ENCODE measurements around the gene SPAG6.

DNA sequence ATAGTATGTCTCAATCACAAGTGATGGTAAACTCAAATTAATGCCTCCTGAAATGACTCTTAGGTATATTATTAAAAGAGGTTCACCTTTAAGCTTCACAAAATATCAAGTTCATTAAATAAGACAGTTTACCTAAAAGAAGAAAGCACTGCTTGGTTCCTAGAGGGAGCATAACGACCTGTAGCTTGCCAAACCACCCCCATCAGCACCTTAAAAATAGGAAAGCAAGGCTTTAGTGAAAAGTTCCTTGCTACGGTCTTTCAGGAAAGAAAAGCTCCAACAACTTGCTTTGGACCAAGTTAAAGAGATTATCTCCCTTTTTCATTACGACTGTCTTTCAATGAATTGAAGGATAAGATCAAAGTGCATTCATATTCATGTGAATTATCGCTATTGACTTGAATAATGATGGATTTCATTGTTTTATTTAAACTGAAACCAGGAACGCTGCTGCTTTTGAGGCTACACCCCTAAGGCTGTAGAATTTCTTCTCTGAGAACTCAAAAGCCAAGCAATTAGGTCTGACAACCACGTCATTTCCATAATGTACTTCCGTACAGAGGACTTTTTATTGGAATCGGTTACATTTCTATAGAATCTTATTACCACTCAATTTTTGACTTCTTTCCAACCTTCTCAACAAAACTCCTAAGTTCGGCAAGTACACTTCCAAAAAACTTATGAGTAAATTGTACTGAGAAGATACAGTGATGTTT, 7.0 kb upstream of the SPAG6 start:
- no peak for TF ChIP-seq POLR2A (IDR thresholded peaks at IDR 0.05; ENCODE audit: low read depth)
- TF ChIP-seq, protein P1, sequence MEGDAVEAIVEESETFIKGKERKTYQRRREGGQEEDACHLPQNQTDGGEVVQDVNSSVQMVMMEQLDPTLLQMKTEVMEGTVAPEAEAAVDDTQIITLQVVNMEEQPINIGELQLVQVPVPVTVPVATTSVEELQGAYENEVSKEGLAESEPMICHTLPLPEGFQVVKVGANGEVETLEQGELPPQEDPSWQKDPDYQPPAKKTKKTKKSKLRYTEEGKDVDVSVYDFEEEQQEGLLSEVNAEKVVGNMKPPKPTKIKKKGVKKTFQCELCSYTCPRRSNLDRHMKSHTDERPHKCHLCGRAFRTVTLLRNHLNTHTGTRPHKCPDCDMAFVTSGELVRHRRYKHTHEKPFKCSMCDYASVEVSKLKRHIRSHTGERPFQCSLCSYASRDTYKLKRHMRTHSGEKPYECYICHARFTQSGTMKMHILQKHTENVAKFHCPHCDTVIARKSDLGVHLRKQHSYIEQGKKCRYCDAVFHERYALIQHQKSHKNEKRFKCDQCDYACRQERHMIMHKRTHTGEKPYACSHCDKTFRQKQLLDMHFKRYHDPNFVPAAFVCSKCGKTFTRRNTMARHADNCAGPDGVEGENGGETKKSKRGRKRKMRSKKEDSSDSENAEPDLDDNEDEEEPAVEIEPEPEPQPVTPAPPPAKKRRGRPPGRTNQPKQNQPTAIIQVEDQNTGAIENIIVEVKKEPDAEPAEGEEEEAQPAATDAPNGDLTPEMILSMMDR (IDR thresholded peaks at IDR 0.05) = no peak
- TF ChIP-seq POLR2AphosphoS5 (IDR thresholded peaks at IDR 0.05) = no peak
